Esophagus squamous epithelium (tissue), 5 donors: Measurements from ENCODE around the gene LRRC28. TPM values are rescaled to one million over a fixed set of nuclear protein-coding genes. Genes with fewer than 3 reads are reported as not detected.
A peak's percentile ranks its signal among the peaks of the same experiment; 100 is the strongest.

ENCODE experiments used
- DNase-seq: peaks from one replicate; lab custom pipeline; 2025; lab: John Stamatoyannopoulos, UW
- H3K27ac ChIP-seq, 4 donors: fragments of 200-600 bp; sonication (generic); one replicate each; pipeline ENCODE4 v1.5.1; 2016 to 2019; ENCODE audit warnings: mild to moderate bottlenecking in 1 of 4
- H3K27me3 ChIP-seq, 4 donors: fragments of 200-600 bp; sonication (generic); 1 replicate in 3 of 4; 2 replicates in 1 of 4; pipeline versions ENCODE4 v1.5.1 to v1.6.0; 2017 to 2021; ENCODE audit warnings: antibody characterized with exemption in 1 of 4
- H3K36me3 ChIP-seq, 3 donors: fragments of 200-600 bp; sonication (generic); one replicate each; pipeline ENCODE4 v1.5.1; 2016 to 2019
- H3K4me1 ChIP-seq, 3 donors: fragments of 200-600 bp; sonication (generic); one replicate each; pipeline ENCODE4 v1.5.1; 2017 to 2019
- H3K4me3 ChIP-seq, 4 donors: fragments of 200-600 bp; sonication (generic); 1 replicate in 3 of 4; 2 replicates in 1 of 4; pipeline ENCODE4 v1.5.1; 2016 to 2019; ENCODE audit warnings: mild to moderate bottlenecking in 2 of 4, moderate library complexity in 1 of 4
- H3K9me3 ChIP-seq, 3 donors: fragments of 200-600 bp; sonication (generic); one replicate each; pipeline ENCODE4 v1.5.1; 2016 to 2019
- CTCF ChIP-seq, 6 experiments: fragments of 450-650 bp in 4 of 6; fragments of 200-600 bp in 2 of 6; sonication (generic) in 2 of 6; IDR thresholded peaks; one replicate each; pipeline ENCODE4 v1.5.1; 2016 to 2019; ENCODE audit warnings: antibody characterized with exemption in 6 of 6, mild to moderate bottlenecking in 4 of 6, moderate library complexity in 4 of 6
- POLR2A ChIP-seq, 4 donors: fragments of 450-650 bp; IDR thresholded peaks; one replicate each; pipeline ENCODE4 v1.6.1; 2017; ENCODE audit warnings: antibody characterized with exemption in 4 of 4, mild to moderate bottlenecking in 4 of 4, moderate library complexity in 3 of 4
- WGBS, 2 donors: methylation state at CpG; one replicate each; pipeline ENCODE4 v1.1.5; 2018; 5-methylcytosine and 5-hydroxymethylcytosine counted together
- intact Hi-C: fragments of 100-400 bp; cut with DNase I; formaldehyde crosslinking; loops from one replicate; pipeline ENCODE4 v1.15.0; 2022
- total RNA-seq, 4 donors: library from RNA; depleted of rRNA; stranded (reverse); fragments of >200 nt; gene quantifications; one replicate each; pipeline ENCODE4 v1.1.0, GENCODE V29; 2016
- donor health status: DM: yes; HTN: yes; CAD: no.

Gene LRRC28
- total RNA-seq, 4 donors from 2014 or later: 31.7 to 41.7 (median 34.6) TPM

GRCh38 chr15:99368743-99369142, 117.5 kb downstream of the LRRC28 start:
- Histone ChIP-seq H3K9me3 (peaks cover 0 to 10% (median 0%) of the 10 kb centered on the region in 3 donors), H3K27ac (no peak overlapping the region), H3K4me1 (peaks cover 0 to 8% (median 0%) of the 10 kb centered on the region in 3 donors), H3K36me3 (peaks cover 0 to 41% (median 0%) of the 10 kb centered on the region in 3 donors), H3K27me3 (no peaks in the 10 kb centered on the region), H3K4me3 (no peak overlapping the region)
- TF ChIP-seq POLR2A (IDR thresholded peaks at IDR 0.05) (no peak), CTCF (IDR thresholded peaks at IDR 0.05) (no peak)
- DNase-seq: no peak
- intact Hi-C loops: no loop called here

GRCh38 chr15:99369196-99369595, 117.9 kb downstream of the LRRC28 start:
- 83 to 85% methylated on average over 5 of the region's 5 CpGs for WGBS, 2 donors
- Histone ChIP-seq H3K36me3 (peaks cover 0 to 37% (median 0%) of the 10 kb centered on the region in 3 donors), H3K4me1 (peaks cover 0 to 8% (median 0%) of the 10 kb centered on the region in 3 donors), H3K9me3 (peaks cover 0 to 10% (median 0%) of the 10 kb centered on the region in 3 donors), H3K4me3 (no peak overlapping the region), H3K27ac (no peak overlapping the region), H3K27me3 (no peaks in the 10 kb centered on the region)
- TF ChIP-seq CTCF (IDR thresholded peaks at IDR 0.05) (no peak), POLR2A (IDR thresholded peaks at IDR 0.05) (no peak)
- intact Hi-C loops: no loop called here
- no peak for DNase-seq

GRCh38 chr15:99371180-99372103, 120.2 kb downstream of the LRRC28 start:
- H3K4me3 ChIP-seq: no peak overlapping the region
- H3K27ac ChIP-seq: peak overlapping the region in 1 of 4 donors; percentile 32
- TF ChIP-seq POLR2A (IDR thresholded peaks at IDR 0.05): no peak
- TF ChIP-seq CTCF (IDR thresholded peaks at IDR 0.05): peak in 1 of 6 experiments; percentile 42
- H3K27me3 ChIP-seq: no peaks in the 10 kb centered on the region
- 57 to 58% methylated on average over 4 of the region's 4 CpGs for WGBS, 2 donors
- DNase-seq: no peak
- intact Hi-C loops: no loop called here
- peaks cover 0 to 8% (median 0%) of the 10 kb centered on the region in 3 donors for H3K4me1 ChIP-seq
- peaks cover 0 to 30% (median 0%) of the 10 kb centered on the region in 3 donors for H3K36me3 ChIP-seq
- H3K9me3 ChIP-seq: peaks cover 0 to 10% (median 0%) of the 10 kb centered on the region in 3 donors

GRCh38 chr15:99385005-99385669, 133.9 kb downstream of the LRRC28 start:
- intact Hi-C loops: no loop called here

More at GRCh38 chr15:99385005-99385669, 133.9 kb downstream of the LRRC28 start:
- no peaks in the 10 kb centered on the region for H3K27me3 ChIP-seq
- peaks cover 0 to 17% (median 9%) of the 10 kb centered on the region in 3 donors for H3K4me1 ChIP-seq
- no peak for DNase-seq
- no peaks in the 10 kb centered on the region for H3K9me3 ChIP-seq
- TF ChIP-seq CTCF (IDR thresholded peaks at IDR 0.05) (peak in 1 of 6 experiments; percentile 6), POLR2A (IDR thresholded peaks at IDR 0.05) (no peak)
- peaks cover 0 to 10% (median 0%) of the 10 kb centered on the region in 3 donors for H3K36me3 ChIP-seq
- 95 to 96% methylated on average over 6 of the region's 6 CpGs for WGBS, 2 donors
- H3K27ac ChIP-seq: peak overlapping the region in 1 of 4 donors; percentile 21
- H3K4me3 ChIP-seq: no peak overlapping the region
